CD4-positive, alpha-beta T cell treated with Interleukin-4 for 1 hour (primary cell): ENCODE results near the gene MSH4.
"Not testable (repeated sequence)": the region's sequence is repeated elsewhere in the genome, so short reads cannot be mapped to it uniquely, and the experiment has no call there.

Experiments
- DNase-seq, 2 donors: peaks; one replicate each; pipeline ENCODE4 v3.0.0-alpha.2; 2020 to 2022

Gene MSH4

DNA sequence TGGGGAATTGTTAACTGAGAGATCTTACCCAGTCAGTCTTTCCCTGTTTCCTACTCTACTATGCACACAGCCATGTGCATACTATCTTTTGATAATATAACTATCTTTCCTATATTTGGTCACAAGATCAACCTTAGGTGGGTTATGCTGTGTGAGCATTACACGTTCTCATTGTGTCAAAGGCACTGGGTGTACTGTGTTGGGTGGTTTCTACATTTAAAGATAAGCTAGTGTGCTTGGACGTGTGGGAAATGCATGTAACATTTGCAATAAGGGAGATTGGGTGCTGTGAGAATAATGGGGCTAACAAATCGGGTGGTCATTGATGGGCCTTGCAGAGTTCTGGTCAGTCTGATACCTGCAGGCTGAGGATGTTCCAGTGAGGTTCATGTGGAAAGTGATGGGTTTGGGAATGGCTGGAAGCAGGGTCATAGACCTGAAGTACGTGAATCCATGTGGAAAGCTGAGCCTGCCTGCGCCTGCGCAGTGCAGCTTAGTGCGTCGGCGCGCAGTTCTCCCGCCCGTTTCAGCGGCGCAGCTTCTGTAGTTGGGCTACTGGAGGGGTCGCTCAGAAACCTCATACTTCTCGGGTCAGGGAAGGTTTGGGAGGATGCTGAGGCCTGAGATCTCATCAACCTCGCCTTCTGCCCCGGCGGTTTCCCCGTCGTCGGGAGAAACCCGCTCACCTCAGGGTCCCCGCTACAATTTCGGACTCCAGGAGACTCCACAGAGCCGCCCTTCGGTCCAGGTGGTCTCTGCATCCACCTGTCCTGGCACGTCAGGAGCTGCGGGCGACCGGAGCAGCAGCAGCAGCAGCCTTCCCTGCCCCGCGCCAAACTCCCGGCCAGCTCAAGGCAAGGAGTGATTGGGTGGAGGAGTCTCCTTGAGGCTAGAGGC is at the start of gene MSH4:
Gene MSH4, plus strand, starts transcription at position 507 of the 897 bp plus-strand sequence. Its CDS starts 104 bp downstream, at position 611.
- DNase-seq: no peak

DNA sequence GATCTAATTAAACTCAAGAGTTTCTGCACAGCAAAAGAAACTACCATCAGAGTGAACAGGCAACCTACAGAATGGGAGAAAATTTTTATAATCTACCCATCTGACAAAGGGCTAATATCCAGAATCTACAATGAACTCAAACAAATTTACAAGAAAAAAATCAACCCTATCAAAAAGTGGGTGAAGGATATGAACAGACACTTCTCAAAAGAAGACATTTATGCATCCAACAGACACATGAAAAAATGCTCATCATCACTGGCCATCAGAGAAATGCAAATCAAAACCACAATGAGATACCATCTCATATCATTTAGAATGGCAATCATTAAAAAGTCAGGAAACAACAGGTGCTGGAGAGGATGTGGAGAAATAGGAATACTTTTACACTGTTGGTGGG is 39.5 kb upstream of the MSH4 start:
- not testable (repeated sequence) for DNase-seq

DNA sequence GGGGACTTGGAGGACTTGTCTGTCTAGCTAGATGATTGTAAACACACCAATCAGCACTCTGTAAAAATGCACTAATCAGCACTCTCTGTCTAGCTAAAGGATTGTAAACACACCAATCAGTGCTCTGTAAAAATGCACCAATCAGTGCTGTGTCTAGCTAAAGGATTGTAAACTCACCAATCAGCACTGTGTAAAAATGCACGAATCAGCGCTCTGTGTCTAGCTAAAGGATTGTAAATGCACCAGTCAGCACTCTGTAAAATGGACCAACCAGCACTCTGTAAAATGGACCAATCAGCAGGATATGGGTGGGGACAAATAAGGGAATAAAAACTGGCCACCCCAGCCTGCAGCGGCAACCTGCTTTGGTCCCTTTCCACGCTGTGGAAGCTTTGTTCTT is 38.1 kb upstream of the MSH4 start:
- not testable (repeated sequence) for DNase-seq

DNA sequence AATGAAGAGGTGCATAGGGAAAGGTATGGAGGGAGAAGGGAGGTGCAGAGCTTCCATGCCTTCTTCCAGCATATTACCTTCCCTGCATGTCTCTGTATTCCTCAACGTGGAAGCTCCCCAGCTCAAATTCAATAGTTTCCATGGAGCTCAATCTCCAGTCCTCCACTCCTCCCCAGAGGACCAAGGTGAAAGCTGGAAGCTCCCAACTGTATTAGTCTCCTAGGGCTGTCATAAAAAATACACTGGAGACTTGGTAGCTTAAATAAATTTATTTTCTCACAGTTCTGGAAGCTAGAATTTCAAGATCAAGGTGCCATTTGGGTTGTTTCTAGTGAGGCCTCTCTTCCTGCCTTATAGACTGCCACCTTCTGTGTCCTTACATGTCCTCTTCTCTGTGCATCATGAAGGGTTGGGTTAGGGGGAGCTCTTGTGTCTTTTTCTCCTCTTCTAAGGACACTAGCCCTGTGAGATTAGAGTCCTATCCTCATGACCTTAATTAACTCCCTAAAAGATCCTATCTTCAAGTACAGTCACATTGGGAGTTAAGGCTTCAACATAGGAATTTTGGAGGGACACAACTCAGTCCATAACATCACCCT is 32.5 kb upstream of the MSH4 start:
- no peak for DNase-seq

DNA sequence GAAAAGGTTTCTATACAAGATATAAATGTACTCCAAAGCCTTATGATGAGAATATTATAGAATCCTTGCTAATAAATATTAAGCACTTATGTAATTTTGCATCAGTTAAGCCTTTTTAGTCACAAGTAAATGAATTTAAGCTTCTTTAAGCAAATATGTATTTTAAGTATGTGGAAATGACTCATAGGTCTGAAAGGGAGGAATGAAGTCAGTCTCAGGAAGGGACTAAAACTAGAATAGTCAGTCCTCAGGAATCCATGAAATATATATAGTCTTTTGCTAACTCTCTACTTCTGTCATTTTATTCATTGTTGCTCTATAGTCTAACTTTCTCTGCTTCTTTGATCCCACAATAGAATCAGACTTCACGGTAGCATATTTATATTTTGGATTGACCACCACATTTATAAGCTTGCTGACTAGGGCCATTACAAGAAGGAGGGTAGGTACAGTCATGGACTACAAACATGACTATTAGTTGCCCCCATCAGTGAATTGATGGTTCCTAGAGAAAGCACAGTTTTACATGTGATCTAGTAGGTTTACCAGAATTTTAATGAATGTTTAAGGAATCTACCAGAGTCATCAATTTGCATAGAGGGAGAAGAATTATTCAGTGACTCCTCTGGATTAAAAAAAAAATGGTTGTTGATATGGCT is 30.9 kb upstream of the MSH4 start:
- DNase-seq: no peak

DNA sequence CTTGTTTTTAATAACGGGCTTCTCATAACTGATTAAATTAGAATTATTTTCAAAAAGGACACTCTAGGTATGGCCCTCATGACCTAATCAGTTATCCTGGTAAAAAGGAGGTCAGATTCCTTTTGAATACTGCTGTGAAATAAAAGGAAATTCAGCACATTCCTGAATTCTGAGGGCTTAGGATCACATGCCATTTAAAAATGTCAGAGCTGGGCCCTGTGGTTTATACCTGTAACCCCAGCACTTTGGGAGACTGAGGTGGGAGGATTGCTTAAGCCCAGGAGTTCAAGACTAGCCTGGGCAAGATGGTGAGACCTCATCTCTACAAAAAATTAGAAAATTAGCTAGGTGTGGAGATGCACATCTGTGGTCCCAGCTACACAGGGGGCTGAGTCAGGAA is 28.7 kb upstream of the MSH4 start:
- DNase-seq: no peak

DNA sequence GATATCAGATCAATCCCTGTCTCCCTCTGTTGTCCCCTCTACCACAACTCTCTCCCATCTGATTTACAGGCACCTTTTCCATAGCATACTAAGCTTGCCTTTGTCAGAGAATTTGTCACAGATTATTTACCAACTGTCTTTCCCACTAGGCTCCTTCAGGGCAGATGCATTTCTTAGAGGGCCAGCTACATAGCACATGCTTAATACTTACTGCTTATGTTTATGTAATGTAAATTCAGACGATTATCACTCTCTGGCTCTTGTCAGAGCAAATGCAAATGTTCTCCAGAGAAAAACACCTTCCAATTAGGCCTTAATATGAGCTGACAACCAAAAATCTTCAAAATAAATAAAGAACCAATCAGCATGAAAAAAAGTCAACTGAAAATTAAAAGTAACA is 25.9 kb upstream of the MSH4 start:
- no peak for DNase-seq

DNA sequence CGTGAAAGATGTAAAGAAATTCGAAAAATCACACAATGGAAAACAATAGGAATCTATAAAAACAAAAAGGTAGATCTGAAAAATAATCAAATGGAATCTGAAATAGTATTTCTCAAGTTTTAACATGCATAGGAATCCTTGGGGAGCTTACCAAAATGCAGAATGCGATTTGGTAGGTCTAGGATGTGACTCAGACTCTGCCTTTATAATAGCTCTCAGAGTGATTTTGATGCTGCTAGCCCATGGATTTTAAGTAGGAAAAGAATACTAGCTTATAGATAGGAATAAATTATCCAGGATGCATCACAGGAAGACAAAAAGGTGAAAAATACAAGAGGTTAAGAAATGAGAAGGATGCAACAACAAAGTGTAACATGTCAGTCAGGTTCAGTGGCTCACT is 24.7 kb upstream of the MSH4 start:
- no peak for DNase-seq

DNA sequence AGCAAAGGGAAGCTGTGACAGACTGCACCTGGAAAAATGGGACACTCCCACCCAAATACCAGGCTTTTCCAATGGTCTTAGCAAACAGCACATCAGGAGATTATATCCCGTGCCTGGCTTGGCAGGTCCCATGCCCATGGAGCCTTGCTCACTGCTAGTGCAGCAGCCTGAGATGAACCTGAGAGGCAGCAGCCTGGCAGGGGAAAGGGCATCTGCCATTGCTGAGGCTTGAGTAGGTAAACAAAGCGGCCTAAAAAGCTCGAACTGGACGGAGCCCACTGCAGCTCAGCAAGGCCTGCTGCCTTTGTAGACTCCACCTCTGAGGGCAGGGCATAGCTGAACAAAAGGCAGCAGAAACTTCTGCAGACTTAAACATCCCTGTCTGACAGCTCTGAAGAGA is 18.9 kb upstream of the MSH4 start:
- DNase-seq: not testable (repeated sequence)

DNA sequence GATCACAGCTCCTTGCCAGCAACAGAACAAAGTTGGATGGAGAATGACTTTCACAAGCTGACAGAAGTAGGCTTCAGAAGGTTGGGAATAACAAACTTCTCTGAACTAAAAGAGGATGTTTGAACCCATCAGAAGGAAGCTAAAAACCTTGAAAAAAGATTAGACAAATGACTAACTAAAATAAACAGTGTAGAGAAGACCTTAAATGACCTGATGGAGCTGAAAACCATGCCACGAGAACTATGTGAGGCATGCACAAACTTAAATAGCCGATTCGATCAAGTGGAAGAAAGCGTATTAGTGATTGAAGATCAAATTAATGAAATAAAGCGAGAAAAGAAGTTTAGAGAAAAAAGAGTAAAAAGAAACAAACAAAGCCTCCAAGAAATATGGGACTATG is 18.0 kb upstream of the MSH4 start:
- not testable (repeated sequence) for DNase-seq

DNA sequence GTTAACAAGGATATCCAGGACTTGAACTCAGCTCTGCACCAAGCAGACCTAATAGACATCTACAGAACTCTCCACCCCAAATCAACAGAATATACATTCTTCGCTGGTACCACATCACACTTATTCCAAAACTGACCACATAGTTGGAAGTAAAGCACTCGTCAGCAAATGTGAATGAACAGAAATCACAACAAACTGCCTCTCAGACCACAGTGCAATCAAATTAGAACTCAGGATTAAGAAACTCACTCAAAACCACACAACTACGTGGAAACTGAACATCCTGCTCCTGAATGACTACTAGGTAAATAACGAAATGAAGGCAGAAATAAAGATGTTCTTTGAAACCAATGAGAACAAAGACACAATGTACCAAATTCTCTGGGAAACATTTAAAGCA is 16.5 kb upstream of the MSH4 start:
- DNase-seq: not testable (repeated sequence)

DNA sequence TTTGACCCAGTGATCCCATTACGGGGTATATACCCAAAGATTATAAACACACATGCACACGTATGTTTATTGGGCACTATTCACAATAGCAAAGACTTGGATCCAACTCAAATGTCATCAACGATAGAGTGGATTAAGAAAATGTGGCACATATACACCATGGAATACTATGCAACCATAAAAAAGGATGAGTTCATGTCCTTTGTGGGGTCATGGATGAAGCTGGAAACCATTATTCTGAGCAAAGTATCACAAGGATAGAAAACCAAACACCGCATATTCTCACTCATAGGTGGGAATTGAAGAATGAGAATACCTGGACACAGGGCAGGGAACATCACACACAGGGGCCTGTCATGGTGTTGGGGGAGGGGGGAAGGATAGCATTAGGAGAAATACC is 12.8 kb upstream of the MSH4 start:
- DNase-seq: not testable (repeated sequence)

DNA sequence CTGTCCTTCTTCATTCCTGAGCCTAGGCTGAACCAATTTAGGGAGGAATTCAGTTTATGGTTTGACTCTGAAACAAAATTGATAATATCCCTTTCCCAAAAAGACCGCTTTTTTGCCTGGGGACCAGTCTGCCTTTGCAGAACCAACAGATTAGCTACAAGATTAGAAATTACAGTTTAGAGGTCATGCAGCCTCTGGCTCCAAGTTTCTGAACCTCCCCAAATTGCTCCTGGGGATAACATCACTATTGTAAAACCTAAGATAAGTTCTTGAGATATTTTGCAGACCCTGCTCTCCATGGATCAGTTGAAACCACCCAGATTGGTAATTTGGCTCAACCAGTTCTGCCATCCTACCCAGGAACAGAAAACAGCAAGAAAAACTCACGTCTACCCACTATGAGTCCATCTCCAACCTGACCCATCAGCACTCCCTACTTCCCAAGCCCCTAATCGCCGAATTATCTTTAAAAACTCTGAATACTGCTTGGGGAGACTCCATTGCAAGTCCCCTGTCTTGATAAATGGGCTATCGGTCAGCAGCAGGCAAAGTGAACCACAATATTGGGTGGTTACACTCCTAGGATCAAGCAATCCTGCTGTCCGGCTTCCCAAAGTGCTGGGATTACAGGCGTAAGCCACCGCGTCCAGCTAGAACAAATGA is 11.2 kb upstream of the MSH4 start:
- DNase-seq: no peak

DNA sequence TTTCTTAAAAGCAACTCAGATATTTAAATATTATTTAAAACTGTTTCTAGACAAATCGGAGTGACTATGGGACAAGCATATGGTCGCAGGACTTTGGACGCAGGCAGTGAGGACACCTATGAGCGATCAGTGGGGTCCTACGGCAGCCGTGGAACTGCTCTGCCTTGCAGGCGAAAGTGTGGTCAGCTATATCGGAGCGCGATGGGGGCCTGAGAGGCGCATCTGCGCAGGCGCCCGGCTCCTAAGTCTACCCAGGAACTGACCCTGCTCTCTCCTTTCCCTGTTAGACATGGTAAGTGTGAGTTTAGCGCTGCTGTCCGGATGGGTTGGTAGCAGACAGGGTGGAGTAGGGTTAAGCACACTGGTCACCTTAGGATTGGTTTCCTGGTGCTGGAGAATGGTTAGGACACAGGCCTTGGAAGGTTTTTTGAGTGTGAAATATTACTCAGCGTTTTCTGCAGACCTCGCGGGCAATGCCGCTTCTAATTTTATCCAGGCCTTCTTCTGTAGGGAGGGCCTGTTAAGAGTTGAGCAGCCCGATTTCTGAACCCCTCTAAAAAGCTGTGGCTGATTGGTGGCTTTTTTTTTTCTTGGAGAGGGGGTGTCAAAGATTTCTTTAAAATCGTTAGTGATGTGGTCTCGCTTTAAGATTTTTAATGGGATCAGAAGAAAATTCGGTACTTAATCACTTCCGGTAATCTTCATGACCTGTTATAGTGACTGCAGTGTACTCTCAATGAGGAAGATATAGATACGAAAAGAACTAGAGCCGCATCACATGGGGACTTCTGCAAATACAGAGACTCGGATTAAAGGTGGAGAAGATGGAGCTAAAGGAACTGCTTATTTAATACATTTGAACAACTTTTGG is 10.5 kb upstream of the MSH4 start, which contains the start of gene RABGGTB:
Gene RABGGTB, plus strand, starts transcription at position 274 of the 871 bp plus-strand sequence. Its CDS starts 16 bp downstream, at position 290.
- DNase-seq: peak; percentile 95 to 96

DNA sequence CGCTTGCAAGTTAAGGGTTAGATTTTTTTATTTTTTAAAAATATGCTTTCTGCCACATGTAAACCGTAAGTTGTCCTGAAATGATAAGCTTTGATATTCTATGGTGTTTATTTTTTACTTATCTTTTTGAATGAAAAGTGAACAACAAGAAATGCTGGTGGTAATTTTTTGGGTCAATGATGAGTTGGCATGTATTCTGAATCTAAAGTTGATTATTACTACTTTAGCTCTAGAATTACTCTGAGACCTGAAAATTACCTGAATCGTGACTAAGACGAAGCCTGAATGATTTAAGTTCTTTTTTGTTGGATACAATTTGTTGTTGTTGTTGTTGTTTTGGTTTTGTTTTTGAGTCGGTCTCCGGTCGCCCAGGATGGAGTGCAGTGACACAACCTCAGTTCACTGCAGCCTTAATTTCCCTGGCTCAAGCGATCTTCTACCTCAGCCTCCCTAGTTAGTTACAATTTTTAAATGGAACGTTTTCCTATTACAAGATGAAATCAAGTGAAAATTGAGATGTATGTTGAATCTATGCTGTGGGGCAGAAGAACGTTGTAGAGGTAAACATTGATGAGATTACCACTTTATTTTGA is 9.7 kb upstream of the MSH4 start:
- no peak for DNase-seq

DNA sequence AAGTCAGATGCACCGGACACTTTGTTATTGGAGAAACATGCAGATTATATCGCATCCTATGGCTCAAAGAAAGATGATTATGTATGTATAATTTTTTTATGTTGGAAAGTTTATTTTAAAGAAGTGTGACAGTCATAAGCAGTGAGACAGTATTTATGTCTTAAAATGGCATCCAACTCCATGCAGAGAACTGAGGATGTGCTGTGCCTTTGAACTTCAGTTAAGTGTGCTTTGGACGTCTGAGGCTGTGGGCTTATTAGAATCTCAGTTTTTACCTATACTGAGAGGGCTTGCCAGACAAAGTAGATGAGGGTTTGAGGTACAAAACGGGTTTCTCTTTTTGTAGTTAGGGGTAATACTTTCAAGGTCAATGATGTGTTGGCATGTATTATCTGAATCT is 9.2 kb upstream of the MSH4 start:
- DNase-seq: peak in 1 of 2 donors; percentile 27

DNA sequence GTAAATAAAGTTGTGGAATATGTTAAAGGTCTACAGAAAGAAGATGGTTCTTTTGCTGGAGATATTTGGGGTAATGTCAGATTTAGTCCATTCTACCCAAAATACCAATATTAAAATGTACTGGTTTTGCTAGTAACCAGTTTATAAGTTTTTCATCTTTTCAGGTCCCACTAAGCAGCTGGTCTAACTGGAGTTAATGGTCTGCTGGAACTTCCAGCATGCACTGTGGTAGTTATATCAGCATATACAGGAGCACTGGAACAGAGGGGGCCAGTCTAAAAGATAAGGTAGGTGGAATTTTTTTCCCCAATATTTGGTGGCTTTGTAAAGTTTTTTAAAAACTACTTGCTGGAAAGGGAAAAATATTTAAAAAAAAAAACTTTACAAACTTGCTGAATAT is 6.7 kb upstream of the MSH4 start:
- no peak for DNase-seq

DNA sequence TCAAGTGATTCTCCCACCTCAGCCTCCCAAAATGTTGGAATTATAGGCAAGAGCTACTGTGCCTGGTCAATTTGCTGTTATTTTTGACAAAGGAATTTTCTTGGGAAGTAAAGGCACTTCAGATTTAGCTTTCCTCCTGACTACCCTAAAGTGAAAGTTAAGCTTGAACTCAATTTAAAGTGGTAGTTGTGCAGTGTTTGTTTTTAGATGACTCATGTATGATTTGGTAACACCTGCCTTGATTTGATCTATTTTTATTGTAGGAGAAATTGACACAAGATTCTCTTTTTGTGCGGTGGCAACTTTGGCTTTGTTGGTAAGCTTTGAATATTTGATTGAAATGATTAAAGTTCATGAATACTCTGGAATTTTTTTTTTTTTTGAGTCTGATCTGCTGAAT is 5.7 kb upstream of the MSH4 start:
- DNase-seq: no peak

DNA sequence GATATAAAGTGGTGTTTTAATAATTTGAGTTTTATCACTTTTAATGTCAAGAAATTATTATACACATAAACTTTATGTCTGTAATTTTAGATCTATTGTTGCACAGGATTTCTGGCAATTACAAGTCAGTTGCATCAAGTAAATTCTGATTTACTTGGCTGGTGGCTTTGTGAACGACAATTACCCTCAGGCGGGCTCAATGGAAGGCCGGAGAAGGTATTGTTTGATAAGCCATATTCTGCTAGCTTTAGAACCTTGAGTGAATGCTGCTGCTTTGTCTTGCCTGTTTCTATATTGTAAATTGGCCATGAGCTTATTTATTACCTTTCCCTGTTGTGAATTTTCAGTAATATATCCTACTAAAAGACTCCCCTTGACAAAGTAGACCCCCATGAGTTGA is 4.6 kb upstream of the MSH4 start:
- DNase-seq: no peak

DNA sequence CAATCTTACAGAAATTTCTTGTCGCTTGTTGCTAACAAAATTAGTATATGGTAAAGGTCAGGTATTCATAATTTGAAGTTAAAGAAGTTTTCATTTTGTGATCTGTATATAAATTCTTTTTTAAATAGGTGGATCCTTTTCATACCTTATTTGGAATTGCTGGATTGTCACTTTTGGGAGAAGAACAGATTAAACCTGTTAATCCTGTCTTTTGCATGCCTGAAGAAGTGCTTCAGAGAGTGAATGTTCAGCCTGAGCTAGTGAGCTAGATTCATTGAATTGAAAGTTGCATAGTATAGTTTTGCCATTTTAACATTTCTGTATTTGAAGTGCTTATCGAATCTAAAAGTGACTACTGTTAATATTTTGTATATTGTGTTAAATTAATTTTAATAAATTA is 2.3 kb upstream of the MSH4 start:
- DNase-seq: no peak

DNA sequence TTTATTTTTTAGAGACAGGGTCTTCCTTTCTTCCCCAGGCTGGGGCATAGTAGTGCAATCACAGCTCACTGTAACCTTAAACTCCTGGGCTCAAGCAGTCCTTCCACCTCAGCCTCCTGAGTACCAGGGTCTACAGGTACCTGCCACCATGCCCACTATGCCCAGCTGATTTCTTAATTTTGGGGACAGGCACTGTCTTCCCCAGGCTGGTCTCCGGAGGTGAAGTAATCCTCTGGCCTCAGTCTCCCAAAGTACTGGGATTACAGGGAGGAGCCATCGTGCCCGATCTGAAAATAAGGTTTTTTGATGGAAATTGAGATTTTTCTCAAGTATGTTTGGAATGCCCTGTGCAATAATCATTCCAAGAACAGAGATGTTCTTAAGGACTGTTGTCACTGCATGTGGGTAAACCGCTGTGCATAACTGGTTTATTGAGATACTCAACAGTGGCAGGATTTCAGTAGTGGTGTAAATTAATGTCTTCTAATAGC is 934 bp upstream of the MSH4 start:
- no peak for DNase-seq

DNA sequence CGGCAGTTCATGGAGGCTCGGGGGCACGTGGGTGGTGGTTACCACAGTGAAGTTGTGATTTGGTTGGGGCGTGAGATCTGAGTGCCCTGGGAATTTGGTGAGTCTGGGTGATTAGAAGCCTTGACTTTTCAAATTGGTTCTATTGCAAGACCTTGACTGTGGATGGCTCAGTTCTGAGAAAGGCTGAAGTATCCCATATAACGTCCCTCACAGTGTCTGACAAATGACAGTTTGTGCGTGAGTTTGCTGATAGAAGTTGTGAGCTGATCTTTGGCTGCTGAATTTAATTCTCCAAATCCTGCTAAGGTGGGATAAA is 549 bp downstream of the MSH4 start:
- no peak for DNase-seq
